ENCODE results near the gene ARID4B. TPM values are rescaled to one million over a fixed set of nuclear protein-coding genes. Genes with fewer than 3 reads are reported as not detected.

ARID4B gene
- total RNA-seq, 1 donor from 2014 or later, result 20.0 TPM

DNA sequence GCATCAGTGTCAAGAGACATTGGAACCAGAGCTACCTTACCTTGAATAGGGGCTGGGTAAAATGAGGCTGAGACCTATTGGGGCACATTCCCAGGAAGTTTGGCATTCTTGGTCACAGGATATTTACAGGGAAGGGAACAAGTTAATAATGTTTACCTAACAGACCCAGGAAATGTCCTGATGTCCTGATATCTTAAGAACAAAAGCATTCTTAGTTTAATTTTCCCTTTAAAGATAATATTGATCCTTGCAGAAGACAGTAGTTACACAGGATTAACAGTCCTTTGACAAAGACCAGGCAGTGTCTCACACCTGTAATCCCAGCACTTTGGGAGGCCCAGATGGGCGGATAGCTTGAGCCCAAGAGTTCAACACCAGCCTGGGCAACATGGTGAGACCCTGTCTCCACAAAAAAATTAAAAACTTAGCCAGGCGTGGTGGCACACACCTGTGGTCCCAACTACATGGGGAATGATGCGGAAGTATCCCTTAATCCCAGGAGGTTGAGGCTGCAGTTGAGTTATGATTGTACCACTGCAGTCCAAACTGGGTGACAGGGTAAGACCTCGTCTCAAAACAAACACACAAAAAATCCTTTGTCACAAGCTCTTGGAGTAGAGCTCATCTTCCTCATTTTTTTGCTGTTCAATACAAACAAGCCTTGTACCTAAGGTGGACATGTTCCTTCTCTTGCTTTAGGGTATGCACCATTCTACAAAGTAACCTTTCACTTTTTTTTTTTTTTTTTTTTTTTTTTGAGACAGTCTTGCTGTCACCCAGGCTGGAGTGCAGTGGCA is 198.0 kb downstream of the ARID4B start:
- DNase-seq (ENCODE audit: low read depth), result no peak
- no peak overlapping the region for H3K4me3 ChIP-seq (ENCODE audit: low read depth, low read length)
- TF ChIP-seq CTCF (IDR thresholded peaks at IDR 0.05; ENCODE audit: insufficient read depth, low read length, poor library complexity, severe bottlenecking), result no peak
- peaks cover 1% of the 10 kb centered on the region for H3K36me3 ChIP-seq (ENCODE audit: control insufficient read depth, insufficient read depth, low read length)
- no peaks in the 10 kb centered on the region for H3K27me3 ChIP-seq (ENCODE audit: control insufficient read depth, insufficient read depth, low read length)

DNA sequence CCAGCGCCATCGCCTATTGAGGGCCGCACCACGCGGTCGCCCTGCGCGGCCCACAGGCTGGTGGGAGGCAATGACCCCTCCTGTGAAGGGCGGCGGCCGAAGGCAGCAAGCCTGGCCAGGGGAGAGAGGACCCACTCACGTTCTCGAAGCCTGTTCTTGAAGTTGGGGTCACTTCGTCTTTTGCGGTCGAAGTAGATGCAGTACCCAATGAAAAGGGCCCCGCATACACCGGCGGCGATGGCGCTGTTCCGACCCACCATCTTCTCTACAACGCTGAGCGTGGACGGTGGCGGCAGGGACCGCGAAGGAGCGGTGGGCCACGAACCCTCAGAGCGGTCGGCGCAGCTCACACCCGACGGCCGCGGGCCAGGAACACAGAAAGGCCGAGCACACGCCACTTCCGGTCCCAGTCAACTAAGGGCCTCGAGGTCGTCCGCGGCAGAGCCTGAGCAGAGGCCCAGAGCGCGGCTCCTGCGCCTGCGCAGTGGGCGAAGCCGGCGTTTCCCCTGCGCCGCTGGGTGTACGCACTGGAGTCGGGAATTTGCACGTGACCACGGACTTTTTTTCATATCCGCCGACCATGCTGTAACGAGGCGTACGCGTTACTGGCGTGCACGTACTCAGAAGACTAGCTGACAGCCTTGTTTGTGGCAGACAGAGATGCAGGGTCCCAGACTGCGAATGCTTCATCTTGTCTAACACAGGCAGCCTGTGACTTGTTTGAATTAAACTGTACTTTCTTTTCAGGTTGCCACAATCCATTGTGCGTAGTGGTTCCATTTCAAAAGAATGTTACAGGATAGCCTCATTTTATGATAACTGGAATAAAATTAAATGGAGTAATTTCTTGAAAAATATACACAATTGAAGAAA is 199.3 kb downstream of the ARID4B start, which contains the start of gene TOMM20:
TOMM20 (minus strand) TSS at position 382 of the 873 bp plus-strand sequence; CDS start at position 260, 122 bp downstream.
- DNase-seq (ENCODE audit: low read depth), result peak; percentile 81
- H3K4me3 ChIP-seq (ENCODE audit: low read depth, low read length), result peak within 1 kb of the TSS; percentile 91
- peaks cover 1% of the 10 kb centered on the region for H3K36me3 ChIP-seq (ENCODE audit: control insufficient read depth, insufficient read depth, low read length)
- TF ChIP-seq CTCF (IDR thresholded peaks at IDR 0.05; ENCODE audit: insufficient read depth, low read length, poor library complexity, severe bottlenecking), result no peak
- H3K27me3 ChIP-seq (ENCODE audit: control insufficient read depth, insufficient read depth, low read length), result no peaks in the 10 kb centered on the region

DNA sequence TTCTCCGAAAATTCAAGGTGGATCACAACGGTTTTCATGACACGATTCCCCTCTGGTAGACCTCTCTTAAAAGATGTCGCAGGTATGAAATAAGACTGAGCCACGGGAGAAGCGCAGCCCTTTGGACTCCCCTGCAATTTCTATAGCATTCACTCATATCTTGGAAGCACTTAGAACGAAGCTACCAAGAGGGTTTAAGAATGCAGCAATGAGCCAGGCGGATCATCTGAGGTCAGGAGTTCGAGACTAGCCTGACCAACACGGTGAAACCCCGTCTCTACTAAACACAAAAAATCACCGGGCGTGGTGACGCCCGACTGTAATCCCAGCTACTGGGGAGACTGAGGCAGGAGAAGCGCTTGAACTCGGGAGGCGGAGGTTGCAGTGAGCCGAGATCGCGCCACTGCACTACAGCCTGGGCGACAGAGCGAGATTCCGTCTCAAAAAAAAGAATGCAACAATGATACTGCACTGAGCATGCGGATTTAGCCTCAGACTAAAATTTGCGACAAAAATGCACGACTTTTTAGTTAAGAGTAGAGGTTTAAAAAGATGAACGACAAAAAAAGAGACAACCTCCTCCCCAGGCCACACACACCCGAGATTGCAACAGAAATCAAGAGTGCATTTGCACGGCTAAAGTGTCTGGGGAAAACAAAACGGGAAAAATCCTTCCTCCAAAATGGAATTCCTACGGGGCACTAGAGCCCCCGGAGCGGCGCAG is 200.1 kb downstream of the ARID4B start:
- H3K36me3 ChIP-seq (ENCODE audit: control insufficient read depth, insufficient read depth, low read length), result peaks cover 1% of the 10 kb centered on the region
- no peak for DNase-seq (ENCODE audit: low read depth)
- no peaks in the 10 kb centered on the region for H3K27me3 ChIP-seq (ENCODE audit: control insufficient read depth, insufficient read depth, low read length)
- TF ChIP-seq CTCF (IDR thresholded peaks at IDR 0.05; ENCODE audit: insufficient read depth, low read length, poor library complexity, severe bottlenecking), result no peak
- H3K4me3 ChIP-seq (ENCODE audit: low read depth, low read length), result peak overlapping the region; percentile 91

GRCh38 chr1:235127203-235127602 is 200.8 kb downstream of the ARID4B start:
- H3K27me3 ChIP-seq (ENCODE audit: control insufficient read depth, insufficient read depth, low read length), result no peaks in the 10 kb centered on the region
- H3K36me3 ChIP-seq (ENCODE audit: control insufficient read depth, insufficient read depth, low read length), result peaks cover 1% of the 10 kb centered on the region
- peak overlapping the region; percentile 91 for H3K4me3 ChIP-seq (ENCODE audit: low read depth, low read length)
- no peak for DNase-seq (ENCODE audit: low read depth)
- no peak for TF ChIP-seq CTCF (IDR thresholded peaks at IDR 0.05; ENCODE audit: insufficient read depth, low read length, poor library complexity, severe bottlenecking)

DNA sequence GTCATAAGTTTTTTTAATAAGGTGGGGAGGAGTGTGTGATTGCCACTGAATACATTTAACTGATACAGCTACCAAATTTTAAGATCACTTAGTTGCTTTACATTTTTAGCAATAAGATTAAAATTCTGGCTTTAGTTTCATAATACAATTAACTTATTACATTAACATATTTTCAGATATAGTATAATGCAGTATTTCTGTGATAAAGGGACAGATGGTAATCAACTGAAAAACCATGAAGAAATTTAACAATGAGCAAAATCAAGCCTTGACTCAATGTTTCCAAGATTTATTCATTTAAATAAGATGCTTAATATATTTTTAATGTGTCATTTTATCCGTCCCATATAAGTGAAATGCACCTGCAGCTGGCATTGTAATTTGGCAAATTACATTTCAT is 203.3 kb downstream of the ARID4B start:
- H3K27me3 ChIP-seq (ENCODE audit: control insufficient read depth, insufficient read depth, low read length), result no peaks in the 10 kb centered on the region
- H3K4me3 ChIP-seq (ENCODE audit: low read depth, low read length), result no peak overlapping the region
- H3K36me3 ChIP-seq (ENCODE audit: control insufficient read depth, insufficient read depth, low read length), result peaks cover 1% of the 10 kb centered on the region
- no peak for DNase-seq (ENCODE audit: low read depth)
- no peak for TF ChIP-seq CTCF (IDR thresholded peaks at IDR 0.05; ENCODE audit: insufficient read depth, low read length, poor library complexity, severe bottlenecking)

Data from kidney epithelial cell (primary cell).